DMS153 treated with DMSO at 0.1 percent for 48 hours (cell line): ENCODE data around the gene HACD1.
"Not testable (repeated sequence)": the region's sequence is repeated elsewhere in the genome, so short reads cannot be mapped to it uniquely, and the experiment has no call there.

Source experiments
- DNase-seq: peaks from one replicate; lab custom pipeline; 2025; ENCODE audit not compliant: unreplicated experiment; lab: John Stamatoyannopoulos, UW

HACD1 gene

DNA sequence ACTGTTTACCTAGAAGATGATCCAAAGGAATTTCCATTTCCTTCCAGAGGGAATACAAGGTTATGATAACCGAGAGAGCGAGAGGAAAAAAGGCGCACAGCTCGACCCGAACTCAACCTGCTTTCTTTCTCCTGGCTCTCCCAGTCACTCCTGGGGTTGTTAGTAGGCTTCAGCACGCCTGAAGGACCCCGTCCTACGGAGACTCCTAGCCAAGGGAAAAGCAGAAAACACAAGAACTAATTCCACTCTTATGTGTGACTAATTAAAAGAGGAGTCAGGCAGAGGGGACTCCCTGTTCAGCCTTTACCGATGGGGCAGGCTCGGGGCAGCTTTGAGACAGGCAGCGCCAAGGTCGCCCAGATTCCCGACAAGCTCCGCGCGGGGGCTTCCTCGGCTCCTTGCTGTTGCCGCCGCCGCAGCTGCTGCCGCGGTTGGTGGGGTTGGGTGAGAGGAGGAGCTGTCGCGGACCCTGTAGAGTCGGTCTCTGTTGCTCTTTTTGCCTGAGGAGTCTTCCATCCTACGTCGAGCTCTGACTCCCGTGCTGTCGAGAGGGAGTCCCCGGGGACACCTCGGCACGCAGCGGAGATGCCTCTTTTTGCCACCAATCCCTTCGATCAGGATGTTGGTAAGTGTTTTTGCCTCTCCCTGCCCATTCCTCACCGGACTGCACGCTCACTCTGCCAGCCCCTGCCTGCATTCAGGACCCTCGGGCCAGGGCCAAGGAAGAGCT, 26.7 kb upstream of the HACD1 start, which contains the start of gene STAM:
Gene STAM (plus strand): TSS at position 397 of the 730 bp plus-strand sequence. CDS start 189 bp downstream, at position 586.
- DNase-seq: peak; percentile 62

DNA sequence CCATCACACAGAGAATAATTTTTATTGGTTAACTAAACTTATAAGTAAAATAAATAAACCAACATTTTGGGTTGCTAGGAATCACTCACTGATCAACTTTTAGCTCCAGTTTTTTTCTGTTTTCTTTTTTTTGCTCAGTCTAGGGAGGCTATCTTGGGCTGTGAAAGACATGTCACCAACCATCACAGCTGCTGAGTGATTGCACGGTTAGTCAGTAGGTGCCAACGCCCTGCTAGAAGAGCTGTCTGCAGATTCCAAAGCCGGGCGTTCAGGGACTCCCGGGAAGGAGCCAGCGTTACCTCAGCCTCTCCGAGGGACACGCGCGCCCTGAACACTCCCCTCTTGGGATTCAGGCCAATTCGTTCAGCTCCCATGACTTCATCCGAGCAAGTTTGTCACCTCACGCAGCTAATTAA, 26.2 kb upstream of the HACD1 start:
- DNase-seq: no peak

DNA sequence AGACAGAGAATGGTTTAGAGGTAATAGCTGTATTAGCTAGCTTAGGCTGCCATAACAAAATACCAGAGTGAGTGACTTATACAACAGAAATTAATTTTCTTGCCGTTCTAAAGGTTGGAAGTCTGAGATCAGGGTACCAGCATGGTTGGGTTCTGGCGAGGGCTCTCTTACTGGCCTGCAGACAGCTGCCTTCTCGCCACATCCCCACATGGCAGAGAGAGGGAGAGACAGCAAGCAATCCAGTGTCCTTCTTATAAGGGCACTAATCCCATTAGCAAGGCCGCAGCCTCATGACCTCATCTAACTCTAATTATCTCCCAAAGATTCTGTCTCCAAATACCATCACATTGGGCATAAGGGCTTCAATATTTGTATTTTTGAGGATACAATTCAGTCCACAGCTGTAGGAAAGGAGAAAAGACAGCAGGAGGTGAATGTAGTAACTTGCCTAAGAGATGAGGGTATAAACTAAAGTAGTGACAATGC, 23.2 kb upstream of the HACD1 start:
- DNase-seq: no peak

DNA sequence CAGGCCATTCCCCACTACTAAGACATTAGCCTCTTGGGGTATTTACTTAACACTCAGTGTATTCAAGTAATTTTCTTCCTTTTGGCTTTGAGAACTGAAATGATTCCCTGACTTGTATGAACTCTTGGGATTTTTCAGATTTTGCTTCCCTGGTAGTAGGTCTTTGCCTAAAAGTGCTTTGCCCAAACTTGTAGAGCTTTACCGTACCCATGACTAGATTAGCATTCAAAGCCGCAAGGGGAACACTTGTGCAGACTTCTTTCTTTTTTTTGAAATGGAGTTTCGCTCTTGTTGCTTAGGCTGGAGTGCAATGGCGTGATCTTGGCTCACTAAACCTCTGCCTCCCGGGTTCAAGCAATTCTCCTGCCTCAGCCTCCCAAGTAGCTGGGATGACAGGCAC, 20.7 kb upstream of the HACD1 start:
- DNase-seq: no peak

DNA sequence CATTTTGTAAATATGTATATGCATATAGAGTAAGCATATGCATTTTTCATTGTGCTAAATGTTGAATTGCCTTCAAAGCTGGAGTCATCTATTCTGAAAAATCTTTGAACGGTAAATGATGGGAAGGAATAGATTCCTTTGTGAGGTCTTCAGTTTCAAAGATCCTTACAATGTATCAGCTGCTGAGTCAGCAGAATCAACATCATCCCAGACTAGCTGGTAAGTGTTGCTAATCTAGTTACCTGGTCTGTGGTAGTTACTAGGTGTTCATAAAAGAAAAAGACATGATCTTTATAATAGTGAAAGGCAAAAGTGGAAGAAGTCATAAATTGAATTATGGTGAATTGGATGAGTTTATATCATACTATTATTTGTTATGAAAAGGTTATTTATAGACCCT, 16.2 kb upstream of the HACD1 start:
- DNase-seq: no peak

DNA sequence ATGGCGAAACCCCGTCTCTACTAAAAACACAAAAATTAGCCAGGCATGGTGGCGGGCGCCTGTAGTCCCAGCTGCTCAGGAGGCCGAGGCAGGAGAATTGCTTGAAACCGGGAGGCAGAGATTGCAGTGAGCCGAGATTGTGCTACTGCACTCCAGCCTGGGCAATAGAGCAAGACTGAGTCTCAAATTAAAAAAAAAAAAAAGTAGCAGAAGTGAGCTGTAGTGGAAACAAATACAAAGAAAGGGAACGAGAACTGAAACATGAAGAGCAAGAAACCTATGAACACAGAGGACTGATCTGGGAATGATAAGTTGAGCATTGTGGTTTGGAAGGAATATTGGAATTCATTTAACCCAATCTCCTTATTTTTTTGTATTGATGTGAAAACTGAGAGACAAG, 15.4 kb upstream of the HACD1 start:
- not testable (repeated sequence) for DNase-seq

DNA sequence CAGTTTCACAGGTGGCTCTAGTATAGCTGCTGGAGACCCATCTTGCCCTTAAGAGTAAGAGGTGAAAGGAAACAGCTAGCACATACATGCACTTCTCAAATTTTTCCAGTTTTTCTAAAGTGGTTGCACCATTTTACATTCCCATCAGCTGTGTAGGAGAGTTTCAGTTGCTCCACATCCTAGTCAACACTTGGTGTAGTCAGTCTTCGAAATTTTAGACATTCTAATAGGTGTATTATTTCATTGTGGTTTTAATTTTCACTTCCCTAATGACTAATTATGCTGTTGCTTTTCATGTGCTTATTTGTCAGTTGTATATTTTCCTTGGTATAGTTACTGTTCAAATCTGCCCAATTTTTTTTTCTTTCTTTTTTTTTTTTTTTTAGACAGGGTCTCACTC, 9.5 kb upstream of the HACD1 start:
- DNase-seq: no peak

DNA sequence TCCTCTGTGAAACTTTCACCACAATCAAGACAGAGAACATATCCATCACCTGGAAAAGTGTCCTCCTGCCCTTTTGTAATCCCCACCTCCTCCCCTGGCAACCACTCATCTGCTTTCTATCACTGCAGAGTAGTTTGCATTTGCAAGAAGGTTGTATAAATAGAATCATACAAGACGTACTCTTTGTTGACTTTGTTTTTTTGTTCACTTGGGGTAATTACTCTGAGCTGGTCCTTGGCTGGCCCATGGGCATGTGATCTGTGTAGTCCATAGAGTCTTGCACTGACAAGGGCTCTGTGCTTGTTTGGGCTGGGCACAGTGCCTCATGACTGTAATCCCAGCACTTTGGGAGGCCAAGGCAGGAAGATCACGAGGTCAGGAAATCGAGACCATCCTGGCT, 7.8 kb upstream of the HACD1 start:
- no peak for DNase-seq

DNA sequence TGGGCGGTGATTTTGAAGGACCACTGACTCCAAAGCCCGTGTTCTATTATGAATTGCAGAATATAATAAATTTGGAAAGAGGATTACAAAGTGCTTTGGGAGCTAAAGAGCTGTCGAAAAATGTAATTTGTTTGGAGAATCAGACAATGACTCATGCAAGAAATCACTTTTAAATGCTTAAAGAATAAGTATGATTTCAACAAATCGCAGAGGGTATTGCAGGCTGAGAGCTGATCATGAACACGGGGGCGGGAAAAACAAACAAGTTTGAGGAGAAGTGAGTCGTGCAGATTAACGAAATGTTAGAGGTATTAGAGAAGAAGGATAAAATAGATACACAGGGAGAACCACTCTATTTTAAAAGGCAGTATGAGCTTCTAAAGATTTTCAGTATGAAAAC, 4.9 kb upstream of the HACD1 start:
- no peak for DNase-seq

DNA sequence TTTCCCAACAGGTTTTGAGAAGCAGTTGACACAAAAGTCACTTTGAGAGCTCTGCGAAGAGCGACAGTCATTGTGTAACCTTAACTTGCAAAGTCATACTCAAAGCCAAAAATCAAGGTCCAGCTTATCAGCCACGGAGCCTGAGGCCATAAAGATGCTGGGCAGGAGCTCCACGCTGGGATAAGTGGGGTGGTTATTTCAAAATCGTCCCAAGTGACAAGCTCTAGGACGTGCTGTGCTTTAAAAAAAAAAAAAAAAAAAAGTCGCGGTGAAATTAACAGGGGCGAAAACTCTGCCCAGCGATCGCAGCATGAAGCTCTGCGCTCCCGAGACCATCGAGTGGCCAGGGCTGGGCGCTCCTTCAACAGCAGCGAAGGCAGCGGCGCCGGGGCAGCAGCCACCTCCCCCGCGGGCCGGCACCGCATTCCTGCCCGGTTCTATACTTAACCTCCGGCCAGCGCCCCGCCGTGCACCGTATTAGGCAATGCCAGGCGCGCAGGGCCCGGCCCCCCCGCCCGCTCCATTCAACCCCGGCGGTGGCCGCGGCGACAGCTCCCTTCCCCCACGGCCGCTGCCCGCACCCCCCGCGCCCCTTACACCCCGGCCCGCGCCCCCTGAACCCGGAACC, 657 bp downstream of the HACD1 start:
- no peak for DNase-seq

DNA sequence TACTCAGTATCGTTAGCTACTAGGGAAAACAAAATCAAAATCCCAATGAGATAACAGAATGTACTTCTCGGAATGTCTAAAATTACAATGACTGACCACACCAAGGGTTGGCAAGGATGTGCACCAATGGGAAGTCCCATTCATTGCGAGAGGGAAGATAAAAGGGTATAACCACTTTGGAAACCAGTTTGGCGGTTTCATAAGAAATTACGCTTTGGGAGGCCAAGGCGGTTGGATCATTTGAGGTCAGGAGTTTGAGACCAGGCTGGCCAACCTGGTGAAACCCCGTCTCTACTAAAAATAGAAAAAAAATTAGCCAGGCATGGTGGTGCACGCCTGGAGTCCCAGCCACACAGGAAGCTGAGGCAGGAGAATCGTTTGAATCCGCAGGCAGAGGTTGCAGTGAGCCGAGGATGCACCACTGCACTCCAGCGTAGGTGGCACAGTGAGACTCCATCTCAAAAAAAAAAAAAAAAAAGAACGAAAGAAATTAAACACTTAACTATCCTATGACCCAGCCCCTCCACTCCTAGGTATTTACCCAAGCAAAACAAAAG, 7.6 kb downstream of the HACD1 start:
- no peak for DNase-seq

DNA sequence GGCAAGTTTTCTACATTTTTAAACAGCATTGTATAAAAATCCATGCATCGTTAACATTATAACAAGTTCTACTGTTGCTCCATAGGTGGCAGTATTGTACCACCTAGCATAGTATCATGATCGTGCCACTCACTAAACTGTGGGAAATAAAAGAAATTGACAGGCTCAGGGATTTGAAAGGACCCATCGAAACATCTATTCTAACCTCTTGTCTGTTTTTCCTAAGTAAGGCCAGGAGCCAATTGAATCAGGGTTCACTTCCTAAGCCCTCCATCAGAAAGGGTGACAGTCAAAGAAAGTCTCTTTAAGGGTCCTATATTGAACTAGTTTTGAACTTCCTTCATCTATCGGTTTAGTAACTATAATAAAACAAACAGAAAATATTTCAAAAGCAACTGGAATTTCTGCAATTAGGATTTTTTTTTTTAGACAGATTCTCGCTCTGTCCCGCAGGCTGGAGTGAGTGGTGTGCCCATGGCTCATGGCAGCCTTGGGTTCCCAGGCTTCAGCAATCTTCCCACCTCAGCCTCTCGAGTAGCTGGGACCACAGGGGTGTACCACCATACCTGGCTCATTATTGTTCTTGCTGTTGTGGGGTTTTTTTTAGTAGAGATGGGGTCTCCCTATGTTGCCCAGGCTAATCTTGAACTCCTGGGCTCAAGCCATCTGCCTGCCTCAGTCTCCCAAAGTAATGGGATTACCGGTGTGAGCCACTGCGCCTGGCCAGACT, 9.4 kb downstream of the HACD1 start:
- DNase-seq: peak; percentile 13

DNA sequence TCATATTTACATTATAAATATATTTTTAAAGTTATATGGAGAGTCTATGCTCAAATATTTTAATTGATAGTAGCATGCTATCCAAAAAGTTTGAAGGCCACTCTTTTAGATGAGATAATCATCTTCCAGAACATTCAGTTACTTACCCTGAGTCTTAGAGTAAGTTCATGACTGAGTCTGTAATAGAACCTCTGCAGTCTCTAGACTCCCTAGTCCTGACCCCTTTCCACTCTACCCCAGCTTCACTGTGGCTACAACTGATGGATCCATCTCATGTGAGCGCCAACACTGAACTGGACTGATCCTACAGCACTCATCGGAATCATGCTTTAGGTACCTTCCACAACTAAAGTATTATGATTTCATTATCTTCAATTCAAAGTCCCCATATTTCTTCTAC, 10.1 kb downstream of the HACD1 start:
- DNase-seq: no peak

DNA sequence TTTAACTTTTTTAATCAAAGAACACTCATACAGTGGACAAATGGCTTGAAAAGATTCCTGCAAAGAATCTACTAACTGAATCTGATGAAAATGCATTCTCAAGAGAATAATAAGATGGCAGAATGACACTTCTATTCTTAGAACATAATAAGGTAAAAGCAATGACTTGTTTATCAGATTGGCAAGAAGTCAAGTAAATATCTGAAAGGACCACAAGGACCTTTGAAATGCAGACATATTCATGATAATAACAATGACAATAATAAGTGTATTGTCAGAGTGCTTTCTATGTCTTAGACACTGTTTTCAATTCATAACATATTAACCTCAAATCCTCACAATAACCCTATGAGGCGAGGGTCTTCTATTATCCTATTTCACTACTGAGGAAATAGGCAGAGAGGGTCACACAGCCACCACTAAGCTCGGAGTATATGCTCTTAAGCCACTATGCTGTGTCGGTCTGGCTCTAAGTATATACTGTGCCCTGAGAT, 10.6 kb downstream of the HACD1 start:
- DNase-seq: no peak

DNA sequence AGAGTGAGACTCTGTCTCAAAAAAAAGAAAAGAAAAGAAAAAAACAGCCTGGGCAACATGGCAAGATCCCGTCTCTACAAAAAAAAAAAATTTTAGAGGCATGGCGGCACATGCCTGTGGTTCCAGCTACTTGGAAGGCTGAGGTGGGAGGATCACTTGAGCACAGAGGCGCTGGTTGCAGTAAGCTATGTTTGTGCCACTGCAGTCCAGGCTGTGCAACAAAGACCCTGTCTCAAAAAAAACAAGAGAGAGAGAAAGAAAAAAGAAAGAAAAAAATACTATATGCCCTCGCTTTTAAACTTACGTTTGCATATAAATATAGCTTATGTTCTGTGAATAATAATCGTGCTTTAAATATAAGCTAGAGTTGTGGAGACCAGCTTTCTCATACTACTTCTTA, 11.2 kb downstream of the HACD1 start:
- no peak for DNase-seq

DNA sequence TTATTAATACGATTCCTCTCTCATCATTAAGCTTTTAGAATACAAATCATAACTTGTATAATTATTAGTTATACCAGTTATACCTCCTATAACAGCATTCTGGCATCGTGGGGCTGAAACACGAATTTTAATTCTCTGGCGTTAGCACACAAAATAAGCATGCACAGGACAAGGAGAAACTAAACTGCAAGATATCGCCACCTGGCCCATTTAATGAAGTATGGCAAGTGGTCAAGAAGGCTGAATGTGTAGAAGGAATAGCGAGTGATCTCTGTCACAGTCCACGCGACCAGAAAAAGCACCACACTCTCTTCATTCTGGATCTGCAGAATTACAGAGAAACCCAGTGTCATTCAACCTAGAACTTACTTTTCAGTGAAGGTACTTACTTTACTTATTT, 18.1 kb downstream of the HACD1 start:
- DNase-seq: no peak

DNA sequence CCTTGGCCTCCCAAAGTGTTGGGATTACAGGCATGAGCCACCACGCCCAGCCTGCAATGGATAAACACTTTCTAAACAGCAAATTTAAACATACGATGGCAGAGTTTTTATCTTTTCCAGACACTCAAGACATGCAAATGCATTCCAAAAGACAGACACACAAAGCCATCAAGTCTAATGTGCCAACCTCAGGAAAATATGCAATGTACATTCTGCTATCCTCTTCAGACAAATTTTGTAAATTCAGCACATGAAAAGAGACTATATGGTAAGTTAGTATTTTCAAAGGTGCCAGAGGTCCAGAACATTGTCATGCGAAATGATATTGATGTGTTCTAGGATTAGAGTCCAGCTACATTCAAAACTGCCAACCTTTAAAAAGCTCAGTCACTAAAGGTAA, 19.8 kb downstream of the HACD1 start:
- no peak for DNase-seq

DNA sequence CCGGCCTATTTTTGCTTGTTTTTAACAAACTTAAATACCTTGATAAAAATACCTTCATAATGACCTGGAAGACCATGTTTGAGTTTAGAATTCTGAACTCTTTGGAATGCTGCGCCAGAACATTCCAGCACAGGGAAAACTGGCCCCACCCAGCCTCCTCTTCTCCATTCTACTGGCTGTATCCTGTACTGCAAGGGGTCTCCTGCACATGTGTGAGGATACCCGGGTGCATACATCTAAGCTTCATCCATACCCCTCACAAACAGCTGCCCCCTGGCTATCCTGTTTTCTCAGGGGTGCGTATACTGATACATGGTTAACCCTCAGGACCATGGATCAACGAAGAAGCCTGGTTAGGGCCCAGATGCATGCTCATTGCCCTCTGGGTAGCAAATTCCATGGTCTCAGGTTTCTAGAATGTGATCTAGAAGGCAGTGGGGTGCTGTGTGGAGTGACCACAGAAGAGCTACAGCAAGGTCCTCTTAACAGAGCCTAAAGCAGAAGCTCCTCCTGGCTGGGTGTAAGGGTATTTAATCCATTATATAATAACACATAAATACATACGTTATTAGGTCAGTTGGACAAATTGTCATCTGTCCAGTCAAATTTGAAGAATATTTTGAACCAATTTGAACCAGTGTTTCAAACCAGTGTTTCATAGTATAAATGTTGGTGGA, 26.1 kb downstream of the HACD1 start:
- DNase-seq: no peak

DNA sequence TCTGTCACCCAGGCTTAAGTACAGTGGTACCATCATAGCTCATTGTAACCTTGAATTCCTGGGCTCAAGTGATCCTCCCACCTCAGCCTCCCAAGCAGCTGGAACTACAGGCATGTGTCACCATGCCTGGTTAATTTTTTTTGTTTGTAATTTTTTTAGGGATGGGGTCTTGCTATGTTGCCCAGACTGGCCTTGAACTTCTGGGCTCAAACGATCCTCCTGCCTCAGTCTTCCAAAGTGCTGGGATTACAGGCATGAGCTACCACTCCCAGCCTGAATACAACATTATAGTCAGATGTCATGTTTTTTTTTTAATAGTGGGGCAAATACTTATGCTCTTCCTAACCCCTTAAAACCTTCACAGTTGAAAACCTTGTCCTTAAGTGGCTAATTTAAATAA, 27.9 kb downstream of the HACD1 start:
- DNase-seq: not testable (repeated sequence)

DNA sequence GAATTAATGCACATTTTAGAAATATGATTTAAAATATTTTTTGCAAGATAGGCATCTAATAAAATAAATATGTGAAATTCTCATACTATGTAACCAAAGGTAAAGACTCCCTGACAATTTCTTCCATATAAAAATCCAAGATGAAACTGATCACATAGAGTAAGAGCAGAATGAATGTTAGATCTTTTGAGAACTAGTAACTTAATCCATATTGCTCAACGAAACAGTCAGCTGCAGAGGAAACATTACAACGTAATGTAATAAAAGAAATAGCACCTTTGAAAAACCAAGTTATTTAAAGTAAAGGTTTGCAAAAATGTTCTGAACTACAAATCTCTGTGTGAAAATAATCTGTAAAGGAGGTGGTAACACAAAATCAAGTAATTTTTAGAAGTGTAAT, 28.8 kb downstream of the HACD1 start:
- no peak for DNase-seq

DNA sequence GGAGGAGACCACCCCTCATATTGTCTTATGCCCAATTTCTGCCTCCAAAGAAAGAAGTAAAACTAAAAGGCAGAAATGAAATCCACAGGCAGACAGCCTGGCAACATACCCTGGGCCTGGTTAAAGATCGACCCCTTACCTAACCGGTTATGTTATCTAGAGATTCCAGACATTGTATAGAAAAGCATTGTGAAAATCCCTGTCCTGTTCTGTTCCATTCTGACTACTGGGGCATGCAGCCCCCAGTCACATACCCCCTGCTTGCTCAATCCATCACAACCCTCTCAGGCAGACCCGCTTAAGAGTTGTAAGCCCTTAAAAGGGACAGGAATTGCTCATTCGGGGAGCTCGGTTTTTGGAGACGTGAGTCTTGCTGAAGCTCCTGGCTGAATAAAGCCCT, 29.9 kb downstream of the HACD1 start:
- not testable (repeated sequence) for DNase-seq
